C4-2B (cell line): ENCODE data around the gene XKR3.

Source experiments
- CTCF ChIP-seq: fragments of 450-650 bp; conservative IDR thresholded peaks from 2 replicates; pipeline ENCODE4 v1.5.1; 2017; ENCODE audit warnings: mild to moderate bottlenecking
- ZFX ChIP-seq: fragments of 450-650 bp; IDR thresholded peaks from 2 replicates; pipeline ENCODE4 v1.6.1; 2017

- TF ChIP-seq CTCF: no peak
- no peak for TF ChIP-seq ZFX
Measured at GRCh38 chr22:16810188-16810802, 14.9 kb downstream of the XKR3 start.
